Esophagus squamous epithelium (tissue), 4 donors: ENCODE data around the gene MXD1.

Experiments
- POLR2A ChIP-seq, 4 donors: fragments of 450-650 bp; IDR thresholded peaks; one replicate each; pipeline ENCODE4 v1.6.1; 2017; ENCODE audit warnings: antibody characterized with exemption in 4 of 4, mild to moderate bottlenecking in 4 of 4, moderate library complexity in 3 of 4
- TF ChIP-seq, protein P1 (sequence below), 6 experiments: fragments of 450-650 bp in 4 of 6; fragments of 200-600 bp in 2 of 6; sonication (generic) in 2 of 6; IDR thresholded peaks; one replicate each; pipeline ENCODE4 v1.5.1; 2016 to 2019; ENCODE audit warnings: antibody characterized with exemption in 6 of 6, mild to moderate bottlenecking in 4 of 6, moderate library complexity in 4 of 6

GRCh38 chr2:69989009-69989408 is 74.1 kb downstream of the MXD1 start:
- TF ChIP-seq, protein P1, sequence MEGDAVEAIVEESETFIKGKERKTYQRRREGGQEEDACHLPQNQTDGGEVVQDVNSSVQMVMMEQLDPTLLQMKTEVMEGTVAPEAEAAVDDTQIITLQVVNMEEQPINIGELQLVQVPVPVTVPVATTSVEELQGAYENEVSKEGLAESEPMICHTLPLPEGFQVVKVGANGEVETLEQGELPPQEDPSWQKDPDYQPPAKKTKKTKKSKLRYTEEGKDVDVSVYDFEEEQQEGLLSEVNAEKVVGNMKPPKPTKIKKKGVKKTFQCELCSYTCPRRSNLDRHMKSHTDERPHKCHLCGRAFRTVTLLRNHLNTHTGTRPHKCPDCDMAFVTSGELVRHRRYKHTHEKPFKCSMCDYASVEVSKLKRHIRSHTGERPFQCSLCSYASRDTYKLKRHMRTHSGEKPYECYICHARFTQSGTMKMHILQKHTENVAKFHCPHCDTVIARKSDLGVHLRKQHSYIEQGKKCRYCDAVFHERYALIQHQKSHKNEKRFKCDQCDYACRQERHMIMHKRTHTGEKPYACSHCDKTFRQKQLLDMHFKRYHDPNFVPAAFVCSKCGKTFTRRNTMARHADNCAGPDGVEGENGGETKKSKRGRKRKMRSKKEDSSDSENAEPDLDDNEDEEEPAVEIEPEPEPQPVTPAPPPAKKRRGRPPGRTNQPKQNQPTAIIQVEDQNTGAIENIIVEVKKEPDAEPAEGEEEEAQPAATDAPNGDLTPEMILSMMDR (IDR thresholded peaks at IDR 0.05): no peak
- no peak for TF ChIP-seq POLR2A (IDR thresholded peaks at IDR 0.05)
